ENCODE data around the gene DICER1.

DICER1 gene

DNA sequence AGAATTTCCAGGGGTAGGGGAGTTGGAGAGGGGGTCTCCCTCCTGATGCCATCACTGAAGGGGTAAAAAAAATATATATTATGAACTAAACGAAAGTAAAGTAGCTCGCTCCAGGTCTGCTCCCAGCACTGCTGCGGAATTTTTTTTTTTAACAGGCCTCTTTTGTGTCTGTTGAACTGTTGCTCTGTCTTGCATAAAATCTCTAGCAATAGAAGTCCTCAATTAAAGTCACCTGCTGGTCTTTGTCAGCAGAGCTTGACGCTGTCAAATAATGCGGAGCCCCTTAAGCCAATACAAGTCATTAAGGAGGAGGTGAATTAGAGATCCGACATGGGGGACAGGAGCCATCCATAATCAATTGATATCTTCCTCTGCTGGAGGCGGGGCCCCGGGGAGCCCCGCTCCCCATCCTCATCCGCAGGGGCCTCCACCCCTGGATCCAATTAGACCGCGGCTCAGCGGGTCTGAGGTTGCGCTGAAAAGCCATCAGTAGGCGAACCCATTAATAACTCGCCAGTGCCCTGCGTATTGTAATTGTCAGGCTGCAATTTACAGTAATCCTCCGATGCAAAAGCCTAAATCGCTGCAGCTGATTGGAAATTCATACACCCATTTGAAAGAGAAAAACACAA, 85.6 kb downstream of the DICER1 start:
- TF ChIP-seq, protein P1, sequence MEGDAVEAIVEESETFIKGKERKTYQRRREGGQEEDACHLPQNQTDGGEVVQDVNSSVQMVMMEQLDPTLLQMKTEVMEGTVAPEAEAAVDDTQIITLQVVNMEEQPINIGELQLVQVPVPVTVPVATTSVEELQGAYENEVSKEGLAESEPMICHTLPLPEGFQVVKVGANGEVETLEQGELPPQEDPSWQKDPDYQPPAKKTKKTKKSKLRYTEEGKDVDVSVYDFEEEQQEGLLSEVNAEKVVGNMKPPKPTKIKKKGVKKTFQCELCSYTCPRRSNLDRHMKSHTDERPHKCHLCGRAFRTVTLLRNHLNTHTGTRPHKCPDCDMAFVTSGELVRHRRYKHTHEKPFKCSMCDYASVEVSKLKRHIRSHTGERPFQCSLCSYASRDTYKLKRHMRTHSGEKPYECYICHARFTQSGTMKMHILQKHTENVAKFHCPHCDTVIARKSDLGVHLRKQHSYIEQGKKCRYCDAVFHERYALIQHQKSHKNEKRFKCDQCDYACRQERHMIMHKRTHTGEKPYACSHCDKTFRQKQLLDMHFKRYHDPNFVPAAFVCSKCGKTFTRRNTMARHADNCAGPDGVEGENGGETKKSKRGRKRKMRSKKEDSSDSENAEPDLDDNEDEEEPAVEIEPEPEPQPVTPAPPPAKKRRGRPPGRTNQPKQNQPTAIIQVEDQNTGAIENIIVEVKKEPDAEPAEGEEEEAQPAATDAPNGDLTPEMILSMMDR (IDR thresholded peaks at IDR 0.05): no peak

DNA sequence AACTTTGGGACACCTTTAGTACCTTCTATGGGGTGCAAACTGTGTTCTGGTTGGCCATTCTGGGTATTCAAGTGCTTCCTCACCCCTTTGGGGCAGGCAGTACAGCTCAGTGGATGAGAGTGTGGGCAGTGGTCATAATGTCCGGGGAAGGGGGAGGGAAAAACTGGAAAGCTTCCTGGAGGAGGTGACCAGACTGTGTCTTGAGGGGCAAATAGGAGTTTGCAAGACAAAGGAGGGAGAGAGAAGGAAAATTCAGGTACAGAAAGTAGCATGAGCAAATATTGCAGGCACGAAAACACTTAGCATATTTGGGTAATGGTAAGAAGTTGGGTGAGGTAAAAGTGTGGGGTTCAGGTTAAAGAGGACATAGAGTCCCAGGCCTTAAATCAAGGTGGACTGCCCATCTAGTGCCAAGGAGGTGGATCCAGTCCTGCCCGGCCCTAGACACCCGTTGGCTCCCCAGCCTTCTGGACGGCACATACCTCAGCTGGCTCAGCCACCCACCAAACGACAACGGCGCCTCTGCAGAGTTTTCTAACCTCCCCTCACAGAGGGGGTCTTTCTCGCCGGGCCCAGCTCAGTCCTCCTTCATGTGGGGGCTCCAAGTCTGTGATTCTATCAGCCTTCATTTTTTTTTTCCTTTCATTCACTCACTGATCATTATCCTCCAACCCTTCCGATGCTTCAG, 86.4 kb downstream of the DICER1 start:
- TF ChIP-seq, protein P1 (IDR thresholded peaks at IDR 0.05): no peak

DNA sequence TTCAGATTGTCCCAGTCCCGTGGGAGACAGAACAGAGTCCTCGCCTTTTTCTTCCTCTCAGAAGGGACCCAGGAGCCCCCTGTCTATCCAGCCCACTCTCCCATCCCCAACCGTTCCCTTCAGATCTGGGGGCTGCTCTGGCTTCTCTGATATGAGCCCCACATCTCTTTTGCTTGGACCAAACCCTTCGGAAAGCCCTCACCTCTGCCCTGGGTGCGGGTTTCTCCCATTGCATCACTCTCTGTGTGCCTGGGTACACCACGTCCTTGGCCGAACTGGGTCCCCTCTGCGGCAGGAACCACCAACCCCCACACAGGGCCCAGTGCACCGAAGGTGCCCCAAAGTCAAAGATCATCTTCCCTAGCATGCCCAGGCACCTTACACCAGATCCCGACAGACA, 87.8 kb downstream of the DICER1 start:
- TF ChIP-seq, protein P1 (IDR thresholded peaks at IDR 0.05): no peak

DNA sequence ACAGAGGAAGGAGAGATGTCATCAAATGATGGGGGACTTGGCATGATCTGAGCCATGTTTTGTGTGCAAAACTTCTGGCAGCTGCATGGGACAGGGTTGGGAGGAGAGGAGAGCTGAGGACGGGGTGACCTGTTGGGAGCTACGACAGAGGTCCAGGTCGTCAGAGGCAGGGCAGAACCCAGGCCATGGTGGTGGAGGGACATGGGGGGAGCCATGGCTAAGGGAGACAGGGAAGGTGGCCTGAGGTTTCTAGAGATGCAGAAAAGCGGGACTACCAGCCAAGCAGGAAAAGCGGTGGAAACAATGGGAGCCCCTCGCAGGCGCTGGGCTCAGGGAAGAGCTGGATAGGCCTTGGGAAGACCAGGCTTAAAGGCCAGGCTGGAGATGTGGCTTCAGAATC, 88.3 kb downstream of the DICER1 start:
- TF ChIP-seq, protein P1 (IDR thresholded peaks at IDR 0.05): no peak

DNA sequence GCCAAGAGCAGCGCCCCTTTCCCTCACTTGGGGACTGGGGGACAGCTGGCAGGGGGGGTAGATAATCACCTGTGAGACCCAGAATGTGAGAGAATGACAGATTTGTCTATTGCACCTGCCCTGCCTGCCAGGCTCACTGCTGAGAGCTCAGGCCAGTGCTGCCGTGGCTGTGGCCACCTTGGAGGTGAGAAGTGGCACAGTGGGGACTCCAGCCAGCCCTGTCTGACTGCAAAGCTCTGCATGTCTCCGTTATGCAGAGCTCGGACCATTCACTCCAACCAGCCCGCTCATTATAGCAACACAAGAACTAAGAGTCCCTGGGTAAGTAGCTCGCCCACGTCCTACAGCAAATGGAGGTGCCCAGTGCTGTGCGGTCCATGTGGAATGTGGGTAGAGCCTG, 88.8 kb downstream of the DICER1 start:
- TF ChIP-seq, protein P1 (IDR thresholded peaks at IDR 0.05): no peak

GRCh38 chr14:95068080-95068479, 89.2 kb downstream of the DICER1 start:
- TF ChIP-seq, protein P1 (IDR thresholded peaks at IDR 0.05): no peak

GRCh38 chr14:95067526-95067925, 89.8 kb downstream of the DICER1 start:
- TF ChIP-seq, protein P1 (IDR thresholded peaks at IDR 0.05): no peak

Measured in LNCAP (cell line).